GM12864 (cell line): ENCODE data around the gene ADAMTS1.

ENCODE experiments used
- DNase-seq: peaks from one replicate; pipeline ENCODE4 v3.0.0-alpha.2; 2011; ENCODE audit warnings: low read depth
- H3K4me3 ChIP-seq: 2 replicates; pipeline ENCODE4 v1.5.1; 2011; ENCODE audit warnings: mild to moderate bottlenecking, low read depth, low read length, control low read depth
- CTCF ChIP-seq: IDR thresholded peaks from 2 replicates; pipeline ENCODE4 v1.5.1; 2011; ENCODE audit warnings: low read depth, mild to moderate bottlenecking, moderate library complexity, low read length, control low read depth, inconsistent platforms; ENCODE audit errors: missing control alignments

Gene ADAMTS1

DNA sequence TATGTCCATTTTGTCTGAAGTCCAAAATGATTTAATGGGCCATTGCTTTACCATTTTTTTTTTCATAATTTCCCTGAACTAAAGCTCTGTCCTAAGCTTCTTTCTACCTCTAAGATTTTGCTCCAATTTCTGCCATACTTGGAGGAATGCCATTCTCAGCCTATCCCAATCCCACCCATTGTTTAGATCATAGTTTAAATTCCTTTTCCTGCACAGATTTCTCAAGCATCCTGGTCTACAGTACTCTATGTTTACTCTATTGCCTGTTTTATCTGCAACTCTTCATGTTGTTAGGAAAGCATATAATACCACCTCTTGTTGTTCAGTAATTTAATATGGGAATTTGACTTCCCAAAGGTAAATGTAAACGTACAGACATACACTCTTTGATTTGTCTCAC, 30.8 kb downstream of the ADAMTS1 start:
- TF ChIP-seq CTCF = no peak
- no peak for DNase-seq
- H3K4me3 ChIP-seq = no peak overlapping the region

GRCh38 chr21:26813426-26813998, 31.7 kb downstream of the ADAMTS1 start:
- no peak for TF ChIP-seq CTCF
- no peak for DNase-seq
- H3K4me3 ChIP-seq = no peak overlapping the region

- no peak for DNase-seq
- no peak overlapping the region for H3K4me3 ChIP-seq
- TF ChIP-seq CTCF = no peak
These were observed 33.0 kb downstream of the ADAMTS1 start for GRCh38 chr21:26812173-26812572.

- no peak for DNase-seq
- TF ChIP-seq CTCF = no peak
These were observed 33.7 kb downstream of the ADAMTS1 start for GRCh38 chr21:26811482-26811881.

DNA sequence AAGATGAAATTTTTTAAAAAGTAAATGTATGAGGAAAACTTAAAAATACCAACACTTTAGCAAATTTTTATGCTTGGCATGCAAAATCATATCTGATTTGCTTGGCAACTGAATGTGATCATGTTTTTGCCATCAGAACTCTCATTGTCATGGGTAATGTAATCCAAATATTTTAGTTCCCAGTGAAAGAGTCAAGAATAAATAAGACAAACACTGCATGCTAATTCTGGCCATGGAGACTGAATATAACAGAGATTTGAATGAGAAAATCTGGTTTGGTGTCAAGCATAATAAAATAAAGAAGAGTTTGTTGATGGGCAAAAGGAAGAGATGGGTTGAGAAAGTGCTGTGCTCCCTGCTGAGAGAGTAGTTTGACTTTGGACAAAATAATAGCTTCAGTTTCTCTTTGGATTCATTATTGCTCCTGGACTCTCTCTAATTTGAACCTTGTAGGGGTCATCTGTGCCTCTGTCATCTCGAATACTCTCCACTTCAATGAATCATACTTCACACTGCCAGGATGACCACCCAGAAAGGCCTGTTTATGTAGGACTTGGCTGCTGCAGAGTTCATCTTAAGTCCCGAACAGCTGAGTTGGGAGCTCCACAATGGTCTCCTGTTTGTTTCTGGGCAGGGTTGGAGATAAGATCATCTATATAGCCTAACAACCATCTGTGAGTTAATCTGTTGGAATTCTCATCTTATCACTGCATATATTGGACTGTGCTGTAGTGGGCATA, 34.4 kb downstream of the ADAMTS1 start:
- H3K4me3 ChIP-seq = no peak overlapping the region
- no peak for TF ChIP-seq CTCF
- no peak for DNase-seq

More at GRCh38 chr21:26811482-26811881, 33.7 kb downstream of the ADAMTS1 start:
- H3K4me3 ChIP-seq = no peak overlapping the region

GRCh38 chr21:26810266-26810665, 34.9 kb downstream of the ADAMTS1 start:
- DNase-seq = no peak
- no peak overlapping the region for H3K4me3 ChIP-seq
- no peak for TF ChIP-seq CTCF

GRCh38 chr21:26809745-26810144, 35.5 kb downstream of the ADAMTS1 start:
- no peak for TF ChIP-seq CTCF
- no peak overlapping the region for H3K4me3 ChIP-seq
- DNase-seq = no peak
